ENCODE data around the gene FZD1. TPM values are rescaled to one million over a fixed set of nuclear protein-coding genes. Genes with fewer than 3 reads are reported as not detected.
"Not testable (repeated sequence)": the region's sequence is repeated elsewhere in the genome, so short reads cannot be mapped to it uniquely, and the experiment has no call there.

Gene FZD1
- total RNA-seq, 2 experiments from 2014 or later = 0.08 TPM

DNA sequence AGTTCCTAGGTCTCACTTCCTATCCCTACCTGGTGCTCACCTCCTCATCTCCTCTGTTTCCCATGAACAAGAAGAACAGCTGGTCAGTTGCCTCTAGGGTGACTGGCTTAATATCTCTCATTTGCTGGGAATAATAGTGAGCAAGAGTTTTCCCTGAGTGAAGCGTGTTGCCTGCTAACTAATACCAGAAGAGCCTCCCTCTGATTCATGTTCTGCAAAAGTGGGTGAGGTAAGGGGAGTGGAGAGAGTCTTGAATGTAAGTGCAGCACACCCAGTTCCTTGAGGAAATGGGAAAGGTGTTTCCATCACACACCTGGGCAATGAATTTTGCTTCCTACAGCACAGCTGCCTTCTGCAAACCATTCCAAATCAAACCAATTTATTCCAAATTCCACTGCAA, 29.6 kb downstream of the FZD1 start:
- no peak for DNase-seq
- POLR2A ChIA-PET = no interaction called here
- CTCF ChIA-PET = no interaction called here
- H3K4me1 Mint-ChIP-seq = no peaks in the 10 kb centered on the region
- no peaks in the 10 kb centered on the region for H3K9me3 Mint-ChIP-seq
- H3K4me3 Mint-ChIP-seq = no peak overlapping the region
- H3K27ac Mint-ChIP-seq = no peak overlapping the region
- H3K36me3 Mint-ChIP-seq (ENCODE audit: low read depth) = no peaks in the 10 kb centered on the region
- no peaks in the 10 kb centered on the region for H3K27me3 Mint-ChIP-seq

DNA sequence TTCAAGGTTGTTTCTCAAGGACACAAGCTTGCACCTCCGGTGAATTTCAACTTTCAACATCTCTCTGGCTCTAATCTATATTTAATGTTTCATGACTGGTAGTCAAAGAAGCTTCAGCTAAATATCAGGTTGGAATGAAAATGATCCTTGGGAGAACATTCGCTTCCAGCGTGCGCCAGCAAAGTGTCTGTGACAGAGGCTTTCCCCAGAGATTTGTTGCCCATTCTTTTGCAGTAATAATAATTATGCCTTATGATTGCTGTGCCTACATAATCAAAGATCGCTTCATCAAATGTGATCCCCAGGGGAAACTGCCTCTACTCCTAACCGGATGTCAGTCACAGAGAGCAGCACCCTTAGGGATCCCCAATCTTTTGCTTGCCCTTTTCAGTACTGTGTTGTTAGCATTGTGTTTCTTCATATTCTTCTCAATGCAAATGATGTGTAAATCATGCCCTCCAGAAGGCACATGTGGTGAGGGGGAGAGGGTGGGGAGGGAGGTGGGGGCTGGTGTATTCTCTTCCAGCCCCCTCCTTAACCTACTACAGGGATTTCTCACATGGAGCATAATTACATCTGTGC, 30.5 kb downstream of the FZD1 start:
- DNase-seq = no peak
- no peaks in the 10 kb centered on the region for H3K9me3 Mint-ChIP-seq
- ChIA-PET POLR2A (no interaction called here), CTCF (no interaction called here)
- no peaks in the 10 kb centered on the region for H3K4me1 Mint-ChIP-seq
- no peaks in the 10 kb centered on the region for H3K27me3 Mint-ChIP-seq
- no peak overlapping the region for H3K27ac Mint-ChIP-seq
- no peaks in the 10 kb centered on the region for H3K36me3 Mint-ChIP-seq (ENCODE audit: low read depth)
- H3K4me3 Mint-ChIP-seq = no peak overlapping the region

- CTCF ChIA-PET = no interaction called here
- Mint-ChIP-seq H3K4me1 (no peaks in the 10 kb centered on the region), H3K36me3 (ENCODE audit: low read depth) (no peaks in the 10 kb centered on the region), H3K9me3 (no peaks in the 10 kb centered on the region), H3K4me3 (no peak overlapping the region), H3K27me3 (no peaks in the 10 kb centered on the region), H3K27ac (no peak overlapping the region)
- POLR2A ChIA-PET = no interaction called here
- no peak for DNase-seq
Measured at GRCh38 chr7:91295576-91295975, 31.3 kb downstream of the FZD1 start.

GRCh38 chr7:91297939-91298338, 33.7 kb downstream of the FZD1 start:
- Mint-ChIP-seq H3K27me3 (no peaks in the 10 kb centered on the region), H3K4me1 (no peaks in the 10 kb centered on the region), H3K27ac (no peak overlapping the region), H3K9me3 (no peaks in the 10 kb centered on the region), H3K36me3 (ENCODE audit: low read depth) (no peaks in the 10 kb centered on the region), H3K4me3 (no peak overlapping the region)
- DNase-seq = no peak
- POLR2A ChIA-PET = no interaction called here
- CTCF ChIA-PET = no interaction called here

DNA sequence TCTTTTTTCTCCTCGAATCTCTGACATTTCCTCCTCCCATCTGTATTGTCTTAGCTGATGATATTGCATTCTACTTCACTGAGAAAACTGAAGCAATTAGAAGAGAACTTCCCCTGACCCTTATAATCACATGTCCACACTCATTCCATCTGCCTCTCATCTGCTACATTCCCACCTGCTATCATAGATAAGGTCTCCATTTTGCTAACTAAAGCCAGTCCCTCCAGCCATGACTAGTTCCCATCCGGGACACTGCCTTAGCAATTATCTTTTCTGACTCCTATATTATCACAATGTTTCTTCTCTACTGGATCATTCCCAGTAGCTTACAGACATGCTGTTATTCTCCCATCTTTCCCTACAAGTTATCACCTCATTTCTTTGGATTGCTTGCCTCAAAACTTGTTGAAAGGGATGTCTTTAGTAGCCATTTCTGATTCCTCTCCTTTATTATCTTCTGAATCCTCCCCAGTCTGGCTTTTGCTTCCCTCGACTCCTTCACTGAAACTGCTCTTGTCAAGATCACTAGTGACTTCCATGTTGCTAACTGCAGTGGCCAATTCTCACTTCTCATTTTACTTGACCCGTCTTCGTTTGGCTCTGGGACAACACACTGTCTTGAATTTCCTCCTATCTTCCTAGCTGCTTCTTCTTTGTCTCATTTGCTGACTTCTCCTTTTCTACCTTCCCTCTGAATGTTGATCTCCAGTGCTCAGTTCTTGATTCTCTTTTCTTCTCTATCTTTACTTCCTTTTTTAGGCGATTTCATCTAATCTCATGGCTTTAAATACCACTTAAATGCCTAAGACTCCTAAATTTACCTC, 35.9 kb downstream of the FZD1 start:
- DNase-seq = no peak
- ChIA-PET POLR2A (no interaction called here), CTCF (no interaction called here)
- Mint-ChIP-seq H3K4me3 (no peak overlapping the region), H3K27ac (no peak overlapping the region), H3K27me3 (no peaks in the 10 kb centered on the region), H3K36me3 (ENCODE audit: low read depth) (no peaks in the 10 kb centered on the region), H3K9me3 (no peaks in the 10 kb centered on the region), H3K4me1 (no peaks in the 10 kb centered on the region)

DNA sequence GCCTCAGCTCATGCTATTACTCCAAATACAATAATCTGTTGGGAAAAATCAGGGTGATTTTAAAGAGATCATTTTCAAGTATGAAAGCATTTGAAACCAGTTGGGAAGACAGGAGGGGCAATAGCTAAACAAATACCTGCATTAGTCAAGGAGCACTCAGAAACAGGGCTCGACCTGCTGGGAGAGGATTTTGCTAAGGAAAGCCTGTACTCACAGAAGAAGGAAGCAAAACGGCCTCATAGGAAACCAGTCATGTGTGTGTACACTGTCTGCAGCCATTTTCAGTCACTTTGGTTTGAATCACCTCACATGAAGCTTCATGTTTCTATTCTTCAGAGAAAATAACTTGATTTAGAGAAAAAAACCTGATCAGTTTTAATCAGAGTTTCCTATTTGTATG, 38.6 kb downstream of the FZD1 start:
- Mint-ChIP-seq H3K9me3 (no peaks in the 10 kb centered on the region), H3K27me3 (no peaks in the 10 kb centered on the region), H3K4me1 (no peaks in the 10 kb centered on the region), H3K36me3 (ENCODE audit: low read depth) (no peaks in the 10 kb centered on the region), H3K27ac (no peak overlapping the region), H3K4me3 (no peak overlapping the region)
- no peak for DNase-seq
- POLR2A ChIA-PET = no interaction called here
- CTCF ChIA-PET = no interaction called here

DNA sequence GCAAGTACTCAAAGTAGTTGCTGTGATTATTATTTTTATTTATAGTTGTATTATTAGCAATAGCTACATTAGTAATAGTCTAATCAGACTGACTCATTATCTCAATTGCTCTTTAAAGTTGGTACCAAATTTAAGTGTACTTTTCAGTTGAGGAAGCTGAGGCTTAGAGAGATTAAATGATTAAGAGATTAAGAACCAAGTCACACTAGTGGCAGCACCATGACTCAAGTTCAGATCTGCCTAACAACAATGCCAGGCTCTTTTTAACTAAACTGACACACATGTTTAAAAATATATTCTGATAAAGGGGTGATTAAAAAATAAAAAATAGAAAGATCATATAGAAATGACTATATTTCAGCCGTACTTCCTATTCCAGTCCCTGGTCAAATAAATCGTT, 42.0 kb downstream of the FZD1 start:
- ChIA-PET POLR2A (no interaction called here), CTCF (no interaction called here)
- Mint-ChIP-seq H3K36me3 (ENCODE audit: low read depth) (no peaks in the 10 kb centered on the region), H3K27me3 (no peaks in the 10 kb centered on the region), H3K27ac (no peak overlapping the region), H3K4me1 (no peaks in the 10 kb centered on the region), H3K9me3 (no peaks in the 10 kb centered on the region), H3K4me3 (no peak overlapping the region)
- DNase-seq = no peak

- POLR2A ChIA-PET = no interaction called here
Measured at GRCh38 chr7:91307467-91307866, 43.2 kb downstream of the FZD1 start.

GRCh38 chr7:91308191-91308590, 44.0 kb downstream of the FZD1 start:
- DNase-seq; H3K4me3 Mint-ChIP-seq; H3K27ac Mint-ChIP-seq; CTCF ChIA-PET; H3K9me3 Mint-ChIP-seq; POLR2A ChIA-PET; H3K27me3 Mint-ChIP-seq; H3K4me1 Mint-ChIP-seq; H3K36me3 Mint-ChIP-seq (ENCODE audit: low read depth): not testable (repeated sequence)

More at GRCh38 chr7:91307467-91307866, 43.2 kb downstream of the FZD1 start:
- H3K27me3 Mint-ChIP-seq = no peaks in the 10 kb centered on the region
- no peak for DNase-seq
- no peak overlapping the region for H3K27ac Mint-ChIP-seq
- CTCF ChIA-PET = no interaction called here
- no peak overlapping the region for H3K4me3 Mint-ChIP-seq
- H3K4me1 Mint-ChIP-seq = no peaks in the 10 kb centered on the region
- H3K36me3 Mint-ChIP-seq (ENCODE audit: low read depth) = no peaks in the 10 kb centered on the region
- no peaks in the 10 kb centered on the region for H3K9me3 Mint-ChIP-seq

DNA sequence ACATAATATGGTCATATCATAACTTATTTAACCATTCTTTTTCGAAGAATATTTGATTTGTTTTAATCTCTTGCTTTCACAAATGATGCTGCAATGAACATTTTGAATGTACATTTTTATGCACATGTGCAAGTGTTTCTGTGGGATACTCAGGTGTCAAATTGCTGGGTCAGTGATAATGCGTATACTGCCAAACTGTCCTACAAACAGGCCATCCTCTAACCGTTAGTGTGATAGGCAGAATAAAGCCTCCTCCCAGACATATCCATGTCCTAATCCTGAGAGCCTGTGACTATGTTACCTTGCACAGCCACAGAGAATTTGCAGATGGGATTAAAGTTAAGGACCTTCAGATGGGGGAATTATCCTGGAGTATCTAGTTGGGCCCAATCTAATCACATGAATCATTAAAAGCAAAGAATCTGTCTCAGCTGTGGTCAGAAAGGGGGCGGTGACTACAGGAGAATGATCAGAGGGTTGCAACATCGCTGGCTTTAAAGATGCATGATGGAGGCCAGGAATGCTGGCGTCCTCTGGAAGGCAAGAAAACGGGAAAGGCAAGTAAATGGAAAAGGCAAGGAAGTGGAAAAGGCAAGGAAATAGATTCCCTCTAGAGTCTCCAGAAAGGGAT, 46.7 kb downstream of the FZD1 start:
- H3K4me3 Mint-ChIP-seq = no peak overlapping the region
- POLR2A ChIA-PET = no interaction called here
- no peaks in the 10 kb centered on the region for H3K36me3 Mint-ChIP-seq (ENCODE audit: low read depth)
- H3K27ac Mint-ChIP-seq = no peak overlapping the region
- H3K4me1 Mint-ChIP-seq = no peaks in the 10 kb centered on the region
- no peaks in the 10 kb centered on the region for H3K27me3 Mint-ChIP-seq
- DNase-seq = no peak
- CTCF ChIA-PET = no interaction called here
- H3K9me3 Mint-ChIP-seq = no peaks in the 10 kb centered on the region

- H3K9me3 Mint-ChIP-seq = no peaks in the 10 kb centered on the region
- no peaks in the 10 kb centered on the region for H3K4me1 Mint-ChIP-seq
- CTCF ChIA-PET = no interaction called here
- no peak overlapping the region for H3K27ac Mint-ChIP-seq
- POLR2A ChIA-PET = no interaction called here
- no peak overlapping the region for H3K4me3 Mint-ChIP-seq
- no peaks in the 10 kb centered on the region for H3K27me3 Mint-ChIP-seq
- no peaks in the 10 kb centered on the region for H3K36me3 Mint-ChIP-seq (ENCODE audit: low read depth)
- no peak for DNase-seq
Measured at GRCh38 chr7:91311839-91312238, 47.6 kb downstream of the FZD1 start.

- H3K4me3 Mint-ChIP-seq = no peak overlapping the region
- ChIA-PET CTCF (no interaction called here), POLR2A (no interaction called here)
- DNase-seq = no peak
- no peaks in the 10 kb centered on the region for H3K9me3 Mint-ChIP-seq
- H3K4me1 Mint-ChIP-seq = no peaks in the 10 kb centered on the region
- H3K27me3 Mint-ChIP-seq = no peaks in the 10 kb centered on the region
- no peak overlapping the region for H3K27ac Mint-ChIP-seq
- no peaks in the 10 kb centered on the region for H3K36me3 Mint-ChIP-seq (ENCODE audit: low read depth)
Measured at GRCh38 chr7:91313113-91313512, 48.9 kb downstream of the FZD1 start.

- Mint-ChIP-seq H3K4me3 (no peak overlapping the region), H3K27ac (no peak overlapping the region), H3K9me3 (no peaks in the 10 kb centered on the region), H3K4me1 (no peaks in the 10 kb centered on the region), H3K36me3 (ENCODE audit: low read depth) (no peaks in the 10 kb centered on the region), H3K27me3 (no peaks in the 10 kb centered on the region)
- POLR2A ChIA-PET = no interaction called here
- CTCF ChIA-PET = no interaction called here
- no peak for DNase-seq
Measured at GRCh38 chr7:91314591-91315323, 50.5 kb downstream of the FZD1 start.

Measured in activated CD4-positive, alpha-beta memory T cell treated with anti-CD3 and anti-CD28 coated beads, Interleukin-2, amount 10 ng/mL, durations not matched to agents 7 days and 5 days (primary cell).